Fibroblast of upper back skin (primary cell): ENCODE results near the gene MOB3A.
A peak's percentile ranks its signal among the peaks of the same experiment; 100 is the strongest.

Experiments used
- DNase-seq: peaks from one replicate; pipeline ENCODE4 v3.0.0-alpha.2; 2013

The MOB3A gene

GRCh38 chr19:2123682-2124387 lies 27.7 kb upstream of the MOB3A start:
- DNase-seq = no peak

DNA sequence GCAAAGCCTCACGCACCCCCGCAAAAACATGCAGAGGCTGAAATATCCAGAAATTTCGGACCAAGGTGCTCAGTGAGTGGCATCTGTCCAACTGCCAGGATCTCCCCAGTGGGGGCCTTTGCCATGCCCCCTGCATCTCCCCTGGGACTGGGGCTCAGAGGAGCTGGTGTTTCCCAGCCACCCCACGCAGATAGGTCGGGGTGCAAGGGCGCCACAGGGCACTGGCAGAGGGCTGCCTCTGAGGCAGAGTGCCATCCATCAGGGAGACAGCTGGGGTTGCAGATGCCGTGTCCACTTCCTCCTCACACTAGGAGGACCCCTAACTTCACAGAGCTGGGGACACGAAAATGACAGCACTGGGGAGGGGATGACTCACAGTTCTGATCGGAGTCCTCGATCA lies 26.9 kb upstream of the MOB3A start:
- no peak for DNase-seq

DNA sequence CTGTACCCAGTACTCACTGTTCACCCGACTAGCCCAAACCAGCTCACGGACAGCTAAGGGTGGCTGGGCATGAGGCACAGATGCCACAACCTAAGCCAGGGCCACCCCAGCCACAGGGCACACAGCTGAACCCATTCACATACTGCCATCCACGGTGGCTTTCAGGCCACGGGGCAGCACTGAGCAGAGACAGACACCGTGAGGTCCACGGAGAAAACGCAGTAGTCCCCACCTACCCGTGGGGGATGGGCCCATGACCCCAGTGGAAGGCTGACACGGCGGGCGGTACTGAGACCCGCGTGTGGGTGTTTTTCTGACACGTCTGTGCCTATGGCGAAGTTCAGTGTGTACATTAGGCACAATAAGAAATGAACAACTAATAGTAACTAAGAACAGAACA lies 26.1 kb upstream of the MOB3A start:
- DNase-seq = no peak

GRCh38 chr19:2121416-2122051 lies 25.4 kb upstream of the MOB3A start:
- no peak for DNase-seq

DNA sequence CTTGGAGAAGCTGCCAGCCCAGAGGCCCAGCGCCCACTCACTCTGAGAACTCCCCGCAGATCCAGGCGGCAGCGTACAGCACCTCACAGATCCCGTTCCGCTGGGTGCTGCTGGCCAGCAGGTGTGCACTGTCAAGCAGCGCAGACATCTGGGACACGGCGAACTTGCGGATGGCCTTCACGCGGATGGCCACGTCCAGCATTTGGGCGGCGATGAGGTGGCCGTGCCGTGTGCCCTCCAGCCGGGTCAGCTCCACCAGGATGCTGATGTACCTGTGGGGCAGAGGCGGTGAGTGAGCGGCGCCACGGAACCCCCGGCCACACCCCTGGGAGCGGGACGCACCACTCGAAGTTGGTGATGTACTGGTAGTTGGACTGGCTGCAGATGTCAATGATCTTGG lies 24.7 kb upstream of the MOB3A start:
- no peak for DNase-seq

GRCh38 chr19:2119921-2120785 lies 24.0 kb upstream of the MOB3A start:
- no peak for DNase-seq

GRCh38 chr19:2118438-2118837 lies 22.3 kb upstream of the MOB3A start:
- DNase-seq = no peak

- no peak for DNase-seq
These were observed 21.3 kb upstream of the MOB3A start for GRCh38 chr19:2117215-2117960.

DNA sequence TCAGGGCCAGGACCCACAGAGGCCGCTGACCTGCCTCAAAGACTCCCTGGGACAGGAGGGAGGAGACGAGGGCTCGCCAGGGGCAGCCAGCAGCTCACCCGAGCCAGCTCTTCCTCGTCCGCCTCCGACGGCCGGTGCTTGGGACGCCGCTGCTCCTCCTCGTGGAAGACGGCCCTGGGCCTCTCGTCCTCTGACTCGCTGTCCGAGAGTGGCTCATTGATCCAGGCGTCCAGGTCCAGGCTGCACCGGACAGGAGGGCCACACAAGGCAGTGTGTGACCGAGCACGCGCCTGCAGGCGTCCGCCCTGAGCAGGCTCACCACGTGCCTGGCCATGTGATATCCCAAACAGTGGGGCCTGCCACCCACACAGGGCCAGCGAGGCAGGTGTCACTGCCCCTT lies 20.4 kb upstream of the MOB3A start:
- no peak for DNase-seq

GRCh38 chr19:2115911-2116426 lies 19.8 kb upstream of the MOB3A start:
- no peak for DNase-seq

- no peak for DNase-seq
These were observed 19.2 kb upstream of the MOB3A start for GRCh38 chr19:2115324-2115723.

DNA sequence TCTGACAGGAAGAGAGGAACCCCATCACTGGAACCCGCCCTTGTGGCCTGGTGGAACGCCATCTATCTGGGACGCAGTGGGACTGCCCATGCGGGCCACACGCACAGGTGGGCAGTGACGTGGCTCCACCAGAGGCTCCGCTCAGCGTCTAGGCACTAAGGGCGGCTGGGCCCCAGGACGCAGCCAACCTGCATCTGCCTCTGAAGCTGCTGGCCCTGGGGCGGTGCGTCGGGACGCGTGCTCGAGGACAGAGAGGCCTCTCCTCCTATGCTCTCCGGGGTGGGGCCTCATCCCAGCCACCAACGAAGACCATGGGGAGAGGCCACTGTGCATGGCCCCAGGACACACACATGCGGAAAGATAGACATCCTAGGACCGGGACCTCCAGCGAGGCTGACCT lies 18.7 kb upstream of the MOB3A start:
- no peak for DNase-seq

GRCh38 chr19:2114218-2114617 lies 18.1 kb upstream of the MOB3A start:
- DNase-seq = no peak

DNA sequence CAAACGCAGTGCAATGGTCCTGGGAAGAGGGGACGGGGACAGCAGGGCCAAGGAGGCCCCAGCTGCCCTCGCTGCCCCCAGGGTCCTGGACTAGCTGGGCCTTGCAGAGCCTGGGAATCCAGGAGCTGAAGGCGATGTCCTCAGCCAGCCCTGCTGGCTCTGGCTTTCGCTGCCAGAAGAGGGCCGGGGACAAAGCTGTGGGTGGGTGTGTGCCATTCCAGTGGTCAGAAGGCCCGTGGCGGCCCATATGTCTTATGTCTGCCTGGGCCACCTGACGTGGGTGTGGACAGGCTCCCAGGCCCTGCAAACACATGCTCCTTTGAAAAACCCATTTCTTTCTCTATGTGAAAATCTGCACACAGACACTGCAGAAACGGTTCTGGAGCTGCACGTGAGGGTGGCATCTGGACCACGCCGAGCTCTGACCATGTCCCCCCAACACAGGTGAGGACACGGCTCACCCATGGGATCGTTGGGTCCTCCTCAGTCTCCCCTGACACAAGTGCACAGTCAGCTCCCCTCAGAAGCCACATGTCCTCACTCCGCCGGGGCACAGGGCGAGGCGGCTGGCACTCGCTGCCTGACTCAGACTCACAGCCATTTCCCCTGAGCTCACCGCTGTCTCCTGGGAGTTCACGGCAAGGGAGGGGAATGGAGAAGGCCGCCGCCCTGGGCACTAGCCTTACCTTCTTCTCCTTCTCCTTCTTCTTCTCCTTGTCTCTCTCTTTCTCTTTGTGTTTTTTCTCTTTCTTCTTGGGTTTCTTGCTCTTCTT lies 17.5 kb upstream of the MOB3A start:
- DNase-seq = peak; percentile 7

DNA sequence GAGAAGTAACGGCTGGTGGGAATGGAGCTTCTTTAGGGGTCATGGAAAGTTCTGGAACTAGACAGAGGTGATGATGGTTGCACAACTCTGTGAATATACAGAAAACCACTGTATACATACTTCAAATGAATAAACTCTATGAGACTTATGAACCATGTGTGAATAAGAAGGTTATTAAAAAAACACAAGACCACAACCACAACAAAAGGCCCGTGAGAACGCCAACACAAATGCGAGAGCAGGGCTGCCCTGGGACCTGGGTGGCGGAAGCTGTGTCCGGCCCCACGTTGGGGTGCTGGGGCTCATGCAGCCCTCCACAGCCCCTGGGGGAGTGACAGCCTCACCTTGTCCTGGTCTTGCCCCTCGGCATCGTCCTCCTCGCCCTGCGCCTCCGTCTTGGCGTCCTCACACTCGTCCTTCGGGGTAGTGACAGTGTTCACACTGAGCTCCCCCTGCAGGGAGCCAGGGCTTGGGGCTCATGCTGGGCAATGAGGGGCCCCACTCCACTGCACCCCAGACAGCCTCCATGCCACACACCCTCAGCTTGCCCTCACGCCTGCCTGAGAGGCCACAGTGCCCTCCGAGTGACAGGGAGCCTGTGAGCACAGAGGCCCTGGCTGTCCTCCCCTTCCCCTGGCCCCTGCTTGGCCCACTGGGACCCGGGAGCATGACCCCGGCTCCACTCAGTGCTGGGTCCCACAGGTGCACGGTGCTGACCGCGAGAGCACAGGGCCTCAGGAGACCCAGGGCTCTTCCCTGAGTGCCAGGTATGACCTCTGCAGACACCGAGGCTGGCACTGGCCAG lies 16.6 kb upstream of the MOB3A start:
- no peak for DNase-seq

GRCh38 chr19:2111886-2112285 lies 15.8 kb upstream of the MOB3A start:
- no peak for DNase-seq

DNA sequence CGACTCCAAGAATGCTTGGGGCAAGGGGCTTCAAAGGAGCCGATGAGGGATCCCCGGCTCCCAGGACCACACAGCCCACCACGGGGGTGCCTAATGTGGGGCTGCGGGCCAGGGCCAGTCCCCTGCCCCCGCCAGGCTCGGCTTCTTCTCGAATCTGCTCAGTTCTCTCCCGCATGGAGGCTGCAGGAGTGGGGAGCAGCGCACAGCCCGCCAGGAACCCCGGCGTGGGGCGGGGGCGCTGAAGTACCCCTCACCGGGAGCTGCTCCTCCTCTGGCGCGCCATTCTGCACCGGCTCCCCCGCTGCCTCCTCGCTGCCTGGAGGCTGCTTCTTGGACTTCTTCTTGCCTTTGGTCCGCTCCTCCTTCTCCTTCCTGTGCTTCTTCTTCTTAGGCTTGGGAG lies 15.3 kb upstream of the MOB3A start:
- DNase-seq = no peak

GRCh38 chr19:2110822-2111221 lies 14.7 kb upstream of the MOB3A start:
- no peak for DNase-seq

DNA sequence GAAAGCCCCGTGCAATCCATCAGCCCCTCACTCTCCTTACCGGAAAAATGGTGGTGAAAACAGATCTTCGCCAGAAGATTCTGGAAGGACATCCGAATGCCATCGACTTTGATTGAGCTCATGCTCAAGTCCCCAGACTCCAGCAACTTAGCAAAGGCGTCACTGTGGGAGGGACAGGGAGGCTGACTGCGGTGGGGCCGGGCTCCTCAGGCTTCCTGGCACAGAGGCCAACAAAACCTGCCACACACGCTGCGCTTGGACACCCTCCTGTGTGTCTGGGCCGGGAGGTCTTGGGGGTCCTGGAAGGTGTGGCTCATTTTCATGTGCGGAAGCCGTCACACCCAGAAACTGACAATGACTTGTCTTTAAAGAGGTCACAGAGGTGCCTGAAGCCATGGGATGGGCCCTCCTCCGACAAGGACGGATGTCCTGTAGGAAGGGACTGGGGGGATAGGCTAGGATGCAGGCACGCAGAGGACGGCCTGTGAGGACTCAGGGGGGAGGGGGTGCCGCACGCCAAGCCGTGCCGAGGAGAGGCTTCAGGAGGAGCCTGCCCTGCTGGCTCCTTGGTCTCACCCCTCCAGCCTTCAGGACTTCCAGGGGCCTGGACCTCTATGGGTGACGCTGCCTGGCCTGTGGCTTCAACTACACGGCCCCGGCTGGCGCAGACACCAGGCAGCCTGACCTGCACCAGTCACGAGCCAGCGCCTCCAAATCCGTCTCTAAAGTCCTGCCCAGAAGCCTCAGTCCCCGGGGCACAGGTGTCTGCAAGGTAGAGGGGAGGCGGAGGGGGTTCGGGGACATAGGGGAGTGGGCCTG lies 13.1 kb upstream of the MOB3A start:
- no peak for DNase-seq

- no peak for DNase-seq
These were observed 12.3 kb upstream of the MOB3A start for GRCh38 chr19:2108251-2109016.
